D721Med (cell line): ENCODE measurements around the gene CXXC1.
A peak's percentile ranks its signal among the peaks of the same experiment; 100 is the strongest.

Source experiments
- DNase-seq: peaks from one replicate; pipeline ENCODE4 v3.0.0; 2011; ENCODE audit warnings: low spot score; ENCODE audit not compliant: insufficient read length
- FAIRE-seq: peaks from 2 replicates; lab custom pipeline; 2011; peaks lifted over from hg19 to GRCh38; lab: Jason Lieb, UNC
- TF ChIP-seq, protein P1 (sequence below): IDR thresholded peaks from 2 replicates; pipeline ENCODE4 v1.5.1; 2012; ENCODE audit warnings: mild to moderate bottlenecking, control low read depth; ENCODE audit not compliant: insufficient read depth; ENCODE audit errors: missing control alignments

Gene CXXC1

DNA sequence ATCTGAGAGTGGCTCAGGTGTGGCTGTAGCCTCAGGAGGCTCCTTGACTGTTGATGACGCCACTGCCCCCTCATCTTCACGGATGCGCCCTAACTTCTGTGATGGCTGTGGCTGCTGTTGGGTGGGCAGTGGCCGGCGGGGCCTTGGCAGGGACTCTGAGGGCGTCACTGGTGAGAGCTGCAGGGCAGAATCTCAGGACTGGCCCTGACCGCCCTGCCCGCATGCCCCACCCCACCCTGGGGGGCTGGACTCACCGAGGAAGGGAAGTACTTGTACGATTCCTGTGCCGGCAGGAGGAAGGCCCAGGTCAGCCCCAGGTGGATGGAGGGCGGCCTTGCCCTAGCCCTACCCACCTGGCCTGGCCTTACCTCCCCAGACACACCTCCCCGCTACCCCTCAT, 2.4 kb downstream of the CXXC1 start:
- TF ChIP-seq, protein P1, sequence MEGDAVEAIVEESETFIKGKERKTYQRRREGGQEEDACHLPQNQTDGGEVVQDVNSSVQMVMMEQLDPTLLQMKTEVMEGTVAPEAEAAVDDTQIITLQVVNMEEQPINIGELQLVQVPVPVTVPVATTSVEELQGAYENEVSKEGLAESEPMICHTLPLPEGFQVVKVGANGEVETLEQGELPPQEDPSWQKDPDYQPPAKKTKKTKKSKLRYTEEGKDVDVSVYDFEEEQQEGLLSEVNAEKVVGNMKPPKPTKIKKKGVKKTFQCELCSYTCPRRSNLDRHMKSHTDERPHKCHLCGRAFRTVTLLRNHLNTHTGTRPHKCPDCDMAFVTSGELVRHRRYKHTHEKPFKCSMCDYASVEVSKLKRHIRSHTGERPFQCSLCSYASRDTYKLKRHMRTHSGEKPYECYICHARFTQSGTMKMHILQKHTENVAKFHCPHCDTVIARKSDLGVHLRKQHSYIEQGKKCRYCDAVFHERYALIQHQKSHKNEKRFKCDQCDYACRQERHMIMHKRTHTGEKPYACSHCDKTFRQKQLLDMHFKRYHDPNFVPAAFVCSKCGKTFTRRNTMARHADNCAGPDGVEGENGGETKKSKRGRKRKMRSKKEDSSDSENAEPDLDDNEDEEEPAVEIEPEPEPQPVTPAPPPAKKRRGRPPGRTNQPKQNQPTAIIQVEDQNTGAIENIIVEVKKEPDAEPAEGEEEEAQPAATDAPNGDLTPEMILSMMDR = no peak
- FAIRE-seq (no peak), DNase-seq (no peak)

DNA sequence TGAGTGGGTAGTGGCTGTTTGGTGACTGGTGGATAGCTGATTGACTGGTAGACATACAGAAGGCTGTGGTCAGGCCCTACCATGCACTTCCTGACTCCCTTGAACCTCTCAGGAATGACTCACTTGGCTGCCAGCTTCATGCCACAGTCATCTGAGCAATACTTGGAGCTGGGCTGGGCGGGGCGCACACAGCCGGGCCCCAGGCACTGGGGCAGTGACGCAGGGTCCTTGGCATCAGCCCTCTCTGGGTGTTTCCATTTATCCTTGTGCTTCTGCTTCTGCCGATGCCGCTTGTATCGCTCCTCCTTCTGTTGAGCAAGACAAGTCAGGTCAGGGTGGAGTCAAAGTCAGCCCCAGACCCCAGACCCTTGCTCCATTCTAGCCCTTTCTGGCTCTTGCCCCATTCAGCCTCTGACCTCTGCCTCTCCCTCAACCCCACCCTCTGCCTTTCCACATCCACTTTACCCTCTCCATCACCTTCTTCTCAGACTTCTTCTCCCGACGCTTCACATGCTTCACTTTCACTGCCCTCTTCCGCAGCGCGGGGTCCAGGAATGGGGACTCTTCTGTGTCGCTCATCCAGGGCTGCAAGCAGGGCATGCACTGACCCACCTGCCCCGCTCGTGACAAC, 3.1 kb downstream of the CXXC1 start:
- FAIRE-seq (no peak), DNase-seq (no peak)
- TF ChIP-seq, protein P1 = no peak

DNA sequence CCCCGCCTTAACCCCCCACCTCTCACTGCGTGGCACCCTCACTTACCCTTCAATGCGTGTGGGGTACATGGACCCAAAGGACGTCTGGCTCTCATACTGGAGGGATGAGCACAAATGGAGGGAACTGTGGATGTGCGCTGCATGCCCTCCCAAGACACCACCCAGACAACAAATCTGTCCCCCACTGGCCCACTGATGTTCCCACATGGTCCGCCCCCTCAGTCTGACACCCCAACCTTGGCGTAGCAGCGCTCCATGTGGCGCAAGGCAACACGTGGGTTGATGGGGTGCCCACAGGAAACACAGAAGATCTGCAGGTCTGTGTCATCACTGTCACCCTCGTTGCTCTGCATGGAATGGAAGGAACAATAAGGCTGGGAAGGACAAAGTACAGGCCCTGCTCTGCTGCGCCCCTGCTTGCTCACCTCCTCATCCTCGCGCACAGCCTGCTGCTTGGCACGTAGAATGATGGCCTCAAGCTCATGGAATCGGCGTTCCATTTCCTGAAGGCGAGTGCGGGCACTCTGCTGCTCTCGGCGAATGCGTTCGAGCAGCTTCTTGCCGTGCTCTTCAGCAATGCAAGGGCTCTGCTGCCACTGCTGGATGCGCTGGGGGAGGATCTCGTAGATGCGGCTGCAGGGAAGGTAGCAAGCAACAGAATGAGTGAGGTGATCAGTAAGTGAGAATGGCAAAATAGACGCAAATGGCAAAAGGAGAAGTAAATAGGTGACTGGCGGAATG, 3.9 kb downstream of the CXXC1 start:
- FAIRE-seq (no peak), DNase-seq (no peak)
- TF ChIP-seq, protein P1 = no peak

DNA sequence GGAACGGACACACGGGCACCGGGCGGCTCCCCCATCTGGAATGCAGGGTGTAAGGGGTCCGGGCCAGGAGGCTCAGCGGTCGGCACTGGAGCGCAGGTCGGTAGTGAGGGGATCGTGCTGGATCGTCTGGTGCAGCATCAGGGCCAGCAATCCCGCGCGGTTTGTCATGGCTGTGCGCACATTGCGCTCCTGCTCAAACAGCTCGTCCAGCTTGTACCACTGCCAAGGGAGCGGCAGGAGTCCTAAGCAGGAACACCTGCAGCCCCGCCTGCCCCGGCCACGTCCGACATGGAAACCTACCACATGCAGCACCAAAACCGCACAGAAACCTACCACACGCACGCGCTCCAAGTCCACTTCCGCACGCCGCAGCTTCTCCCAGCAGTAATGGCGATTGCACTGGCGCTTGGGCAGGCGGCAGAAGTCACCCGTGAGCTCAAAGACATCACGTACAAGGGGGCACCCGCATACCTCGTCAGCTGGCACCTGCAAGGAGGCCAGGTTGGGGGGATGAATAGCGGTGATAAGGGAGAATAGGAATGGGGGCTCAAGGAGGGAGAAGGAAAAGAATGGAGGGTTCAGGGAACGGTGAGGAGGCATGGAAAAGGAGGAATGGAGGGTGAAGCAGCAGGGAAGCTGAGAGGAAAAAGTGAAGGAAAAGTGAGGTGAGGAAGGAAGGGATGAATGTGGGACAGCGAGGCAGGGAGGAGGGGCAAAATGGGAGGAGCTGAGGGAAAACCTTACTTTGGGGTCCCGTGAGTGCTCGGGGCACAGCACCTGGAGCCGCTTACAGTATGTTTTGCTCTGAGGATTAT, 4.8 kb downstream of the CXXC1 start:
- no peak for FAIRE-seq
- TF ChIP-seq, protein P1 = no peak
- DNase-seq = no peak

DNA sequence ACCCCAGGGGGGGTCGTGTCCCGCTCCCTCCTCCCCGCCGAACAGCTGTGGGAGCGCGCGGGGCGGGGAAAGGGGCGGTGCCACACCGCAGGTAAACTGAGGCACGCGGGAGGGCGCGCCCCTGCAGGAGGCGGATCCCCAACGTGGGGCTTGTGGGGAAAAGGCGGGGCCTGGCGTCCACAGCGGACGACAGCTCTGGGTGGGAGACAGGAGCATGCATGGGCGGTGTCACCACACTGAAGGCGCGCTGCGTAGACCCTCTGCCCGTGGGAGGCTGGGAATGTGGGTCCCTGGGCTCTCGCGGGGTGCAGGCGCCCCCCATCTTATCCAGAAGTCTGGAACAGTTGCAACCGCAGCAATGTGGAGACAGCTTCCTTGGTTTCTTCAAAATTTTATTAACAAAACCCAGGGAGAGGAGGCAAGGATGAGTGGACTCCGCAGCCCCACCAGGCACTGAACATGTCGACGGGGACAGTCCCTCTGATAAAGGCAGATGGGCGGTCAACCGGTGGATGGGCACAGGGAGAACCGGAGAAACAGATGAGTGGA, 5.4 kb downstream of the CXXC1 start:
- no peak for DNase-seq
- no peak for FAIRE-seq
- TF ChIP-seq, protein P1 = no peak

DNA sequence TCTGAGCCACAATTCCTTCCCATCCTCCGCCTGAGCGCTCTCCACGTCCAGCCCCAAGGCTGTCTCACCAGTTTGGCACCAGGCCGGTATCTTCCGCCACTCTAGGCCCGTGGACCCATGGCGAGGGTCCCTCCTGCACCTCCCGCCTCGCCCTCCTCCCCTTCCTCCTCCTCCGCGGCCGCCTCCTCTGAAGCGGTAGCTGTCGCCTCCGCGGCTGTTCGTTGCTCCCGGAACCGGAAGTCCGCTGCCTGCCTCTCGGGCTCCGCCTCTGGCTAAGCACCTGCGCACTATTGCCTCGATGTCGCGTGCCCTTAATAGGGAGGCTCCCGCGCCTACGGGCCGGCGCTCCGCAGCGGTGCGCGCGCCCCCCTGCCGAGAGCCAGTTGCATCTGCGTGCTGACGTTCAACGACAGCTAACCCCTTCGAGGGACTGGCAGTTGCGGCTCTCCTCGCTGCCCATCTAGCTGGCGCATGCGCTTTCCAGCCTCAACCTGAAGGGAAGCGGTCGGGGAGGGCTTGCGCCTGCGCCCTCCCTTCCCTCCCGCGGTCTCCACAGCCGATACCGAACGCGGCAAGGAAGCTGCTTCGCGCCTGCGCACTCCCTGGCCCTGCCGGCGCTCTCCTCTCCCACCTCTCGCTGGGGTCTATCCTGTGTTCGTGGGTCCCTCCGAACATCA, 6.1 kb downstream of the CXXC1 start, which contains the start of gene MBD1:
Gene MBD1, minus strand, starts transcription at position 229 of the 677 bp plus-strand sequence. CDS start 1,531 bp downstream, outside the sequence.
- peak; percentile 97 for DNase-seq
- FAIRE-seq = peak; percentile 91
- TF ChIP-seq, protein P1 = no peak
